ENCODE data around the gene GOLGA8N. TPM values are rescaled to one million over a fixed set of nuclear protein-coding genes. Genes with fewer than 3 reads are reported as not detected.

Gene GOLGA8N
- polyA plus RNA-seq, 1 donor (not counting 4 experiments of a cell fraction or from before 2014, with no cell fraction given) = 0.87 TPM

DNA sequence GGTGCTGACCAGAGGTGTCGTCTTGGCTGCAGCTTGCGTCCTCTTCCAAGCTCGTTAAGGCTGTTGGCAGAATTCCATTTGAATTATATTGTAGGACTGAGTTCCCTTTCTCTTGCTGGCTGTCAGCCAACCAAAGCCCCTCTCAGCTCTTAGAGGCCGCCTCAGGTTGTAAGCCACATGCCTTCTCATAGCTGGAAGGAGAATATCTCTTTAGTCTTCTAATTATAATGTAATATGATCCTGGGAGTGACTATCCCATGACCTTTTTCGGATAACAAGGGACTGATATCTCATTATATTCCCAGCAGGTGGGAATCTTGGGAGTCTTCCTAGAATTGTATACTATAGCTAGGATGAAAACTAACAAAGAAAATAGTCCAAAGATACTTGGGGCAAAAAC lies 53.0 kb downstream of the GOLGA8N start:
- H3K27me3 ChIP-seq (ENCODE audit: control insufficient read depth, extremely low read depth, insufficient read depth, low read length) = no peaks in the 10 kb centered on the region
- H3K27ac ChIP-seq (ENCODE audit: control insufficient read depth, insufficient read depth, low read length) = no peak overlapping the region
- H3K79me2 ChIP-seq (ENCODE audit: control insufficient read depth, insufficient read depth, low read length) = no peaks in the 10 kb centered on the region
- dilution Hi-C loops (cut with MboI; ENCODE audit: extremely low pct_ligation_motif_present, low sequenced_read_pairs) = no loop called here
- H3K4me1 ChIP-seq (ENCODE audit: control insufficient read depth, extremely low read depth, insufficient read depth, low read length) = peaks cover 26% of the 10 kb centered on the region
- no peaks in the 10 kb centered on the region for H4K20me1 ChIP-seq (ENCODE audit: control insufficient read depth, extremely low read depth, insufficient read depth, low read length)
- DNase-seq (ENCODE audit: low read depth, low spot score) (no peak), FAIRE-seq (no peak)
- H3K9ac ChIP-seq (ENCODE audit: control insufficient read depth, extremely low read depth, insufficient read depth, low read length) = no peak overlapping the region
- H3K9me1 ChIP-seq (ENCODE audit: control insufficient read depth, extremely low read depth, insufficient read depth, low read length) = no peaks in the 10 kb centered on the region
- no peaks in the 10 kb centered on the region for H3K36me3 ChIP-seq (ENCODE audit: control insufficient read depth in 2 of 2, extremely low read depth in 1 of 2, insufficient read depth in 2 of 2, low read length in 2 of 2)
- TF ChIP-seq, protein P1, sequence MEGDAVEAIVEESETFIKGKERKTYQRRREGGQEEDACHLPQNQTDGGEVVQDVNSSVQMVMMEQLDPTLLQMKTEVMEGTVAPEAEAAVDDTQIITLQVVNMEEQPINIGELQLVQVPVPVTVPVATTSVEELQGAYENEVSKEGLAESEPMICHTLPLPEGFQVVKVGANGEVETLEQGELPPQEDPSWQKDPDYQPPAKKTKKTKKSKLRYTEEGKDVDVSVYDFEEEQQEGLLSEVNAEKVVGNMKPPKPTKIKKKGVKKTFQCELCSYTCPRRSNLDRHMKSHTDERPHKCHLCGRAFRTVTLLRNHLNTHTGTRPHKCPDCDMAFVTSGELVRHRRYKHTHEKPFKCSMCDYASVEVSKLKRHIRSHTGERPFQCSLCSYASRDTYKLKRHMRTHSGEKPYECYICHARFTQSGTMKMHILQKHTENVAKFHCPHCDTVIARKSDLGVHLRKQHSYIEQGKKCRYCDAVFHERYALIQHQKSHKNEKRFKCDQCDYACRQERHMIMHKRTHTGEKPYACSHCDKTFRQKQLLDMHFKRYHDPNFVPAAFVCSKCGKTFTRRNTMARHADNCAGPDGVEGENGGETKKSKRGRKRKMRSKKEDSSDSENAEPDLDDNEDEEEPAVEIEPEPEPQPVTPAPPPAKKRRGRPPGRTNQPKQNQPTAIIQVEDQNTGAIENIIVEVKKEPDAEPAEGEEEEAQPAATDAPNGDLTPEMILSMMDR (optimal IDR thresholded peaks at IDR 0.05 in 1 of 3, IDR thresholded peaks at IDR 0.05 in 1 of 3, conservative IDR thresholded peaks at IDR 0.05 in 1 of 3; ENCODE audit: extremely low read depth in 1 of 3, insufficient read depth in 2 of 3, low read length in 3 of 3) = no peak
- TF ChIP-seq EZH2 (IDR thresholded peaks at IDR 0.05; ENCODE audit: low read length) = no peak
- H3K9me3 ChIP-seq (ENCODE audit: control insufficient read depth, low read depth, low read length) = no peaks in the 10 kb centered on the region
- no peak overlapping the region for H3K4me2 ChIP-seq (ENCODE audit: control insufficient read depth, extremely low read depth, insufficient read depth, low read depth, low read length)
- H2AFZ ChIP-seq (ENCODE audit: control insufficient read depth, low read length) = no peak overlapping the region
- no peak overlapping the region for H3K4me3 ChIP-seq (ENCODE audit: control insufficient read depth in 2 of 3, extremely low read depth in 1 of 3, insufficient read depth in 2 of 3, low read depth in 1 of 3, low read length in 3 of 3)

DNA sequence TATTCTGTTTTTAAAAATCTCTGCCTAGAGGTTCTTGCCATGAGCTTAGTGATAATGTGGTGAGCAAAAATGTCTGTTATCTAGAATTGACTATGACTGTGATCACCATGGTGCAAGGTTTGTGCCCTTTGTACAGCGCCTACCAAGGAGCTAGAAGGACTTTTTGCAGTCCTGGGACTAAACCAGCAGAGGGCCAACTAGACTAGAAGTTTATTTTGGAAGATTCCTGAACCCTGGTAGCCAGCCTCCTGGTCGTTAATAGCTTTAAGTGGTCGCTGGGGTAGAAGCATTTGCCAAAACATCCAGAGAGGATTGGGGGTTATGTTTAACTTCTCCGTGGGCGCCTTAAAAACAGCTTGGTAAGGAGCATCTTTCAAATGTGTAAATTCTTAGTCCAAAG lies 56.1 kb downstream of the GOLGA8N start:
- Histone ChIP-seq H2AFZ (ENCODE audit: control insufficient read depth, low read length) (no peak overlapping the region), H3K9me1 (ENCODE audit: control insufficient read depth, extremely low read depth, insufficient read depth, low read length) (no peaks in the 10 kb centered on the region), H3K27ac (ENCODE audit: control insufficient read depth, insufficient read depth, low read length) (no peak overlapping the region), H3K4me3 (ENCODE audit: control insufficient read depth in 2 of 3, extremely low read depth in 1 of 3, insufficient read depth in 2 of 3, low read depth in 1 of 3, low read length in 3 of 3) (no peak overlapping the region), H3K4me1 (ENCODE audit: control insufficient read depth, extremely low read depth, insufficient read depth, low read length) (peaks cover 30% of the 10 kb centered on the region), H4K20me1 (ENCODE audit: control insufficient read depth, extremely low read depth, insufficient read depth, low read length) (no peaks in the 10 kb centered on the region), H3K36me3 (ENCODE audit: control insufficient read depth in 2 of 2, extremely low read depth in 1 of 2, insufficient read depth in 2 of 2, low read length in 2 of 2) (no peaks in the 10 kb centered on the region), H3K27me3 (ENCODE audit: control insufficient read depth, extremely low read depth, insufficient read depth, low read length) (no peaks in the 10 kb centered on the region), H3K4me2 (ENCODE audit: control insufficient read depth, extremely low read depth, insufficient read depth, low read depth, low read length) (no peak overlapping the region), H3K79me2 (ENCODE audit: control insufficient read depth, insufficient read depth, low read length) (no peaks in the 10 kb centered on the region), H3K9me3 (ENCODE audit: control insufficient read depth, low read depth, low read length) (no peaks in the 10 kb centered on the region), H3K9ac (ENCODE audit: control insufficient read depth, extremely low read depth, insufficient read depth, low read length) (no peak overlapping the region)
- FAIRE-seq (no peak), DNase-seq (ENCODE audit: low read depth, low spot score) (no peak)
- TF ChIP-seq, protein P1 (optimal IDR thresholded peaks at IDR 0.05 in 1 of 3, IDR thresholded peaks at IDR 0.05 in 1 of 3, conservative IDR thresholded peaks at IDR 0.05 in 1 of 3; ENCODE audit: extremely low read depth in 1 of 3, insufficient read depth in 2 of 3, low read length in 3 of 3) = peak; percentile 31 to 46 (median 39)
- TF ChIP-seq EZH2 (IDR thresholded peaks at IDR 0.05; ENCODE audit: low read length) = no peak
- dilution Hi-C loops (cut with MboI; ENCODE audit: extremely low pct_ligation_motif_present, low sequenced_read_pairs) = no loop called here
